LNCaP clone FGC (cell line): ENCODE measurements around the gene ADI1.

ENCODE experiments used
- DNase-seq: peaks from one replicate; pipeline ENCODE4 v3.0.0-alpha.2; 2011; ENCODE audit warnings: low read depth
- H3K4me3 ChIP-seq: 2 replicates; pipeline ENCODE4 v1.5.1; 2011; ENCODE audit warnings: mild to moderate bottlenecking, low read depth, low read length, control low read depth
- TF ChIP-seq, protein P1 (sequence below): IDR thresholded peaks from 2 replicates; pipeline ENCODE4 v1.5.1; 2012; ENCODE audit warnings: mild to moderate bottlenecking; ENCODE audit not compliant: control insufficient read depth, insufficient read depth; ENCODE audit errors: extremely low read depth

ADI1 gene

DNA sequence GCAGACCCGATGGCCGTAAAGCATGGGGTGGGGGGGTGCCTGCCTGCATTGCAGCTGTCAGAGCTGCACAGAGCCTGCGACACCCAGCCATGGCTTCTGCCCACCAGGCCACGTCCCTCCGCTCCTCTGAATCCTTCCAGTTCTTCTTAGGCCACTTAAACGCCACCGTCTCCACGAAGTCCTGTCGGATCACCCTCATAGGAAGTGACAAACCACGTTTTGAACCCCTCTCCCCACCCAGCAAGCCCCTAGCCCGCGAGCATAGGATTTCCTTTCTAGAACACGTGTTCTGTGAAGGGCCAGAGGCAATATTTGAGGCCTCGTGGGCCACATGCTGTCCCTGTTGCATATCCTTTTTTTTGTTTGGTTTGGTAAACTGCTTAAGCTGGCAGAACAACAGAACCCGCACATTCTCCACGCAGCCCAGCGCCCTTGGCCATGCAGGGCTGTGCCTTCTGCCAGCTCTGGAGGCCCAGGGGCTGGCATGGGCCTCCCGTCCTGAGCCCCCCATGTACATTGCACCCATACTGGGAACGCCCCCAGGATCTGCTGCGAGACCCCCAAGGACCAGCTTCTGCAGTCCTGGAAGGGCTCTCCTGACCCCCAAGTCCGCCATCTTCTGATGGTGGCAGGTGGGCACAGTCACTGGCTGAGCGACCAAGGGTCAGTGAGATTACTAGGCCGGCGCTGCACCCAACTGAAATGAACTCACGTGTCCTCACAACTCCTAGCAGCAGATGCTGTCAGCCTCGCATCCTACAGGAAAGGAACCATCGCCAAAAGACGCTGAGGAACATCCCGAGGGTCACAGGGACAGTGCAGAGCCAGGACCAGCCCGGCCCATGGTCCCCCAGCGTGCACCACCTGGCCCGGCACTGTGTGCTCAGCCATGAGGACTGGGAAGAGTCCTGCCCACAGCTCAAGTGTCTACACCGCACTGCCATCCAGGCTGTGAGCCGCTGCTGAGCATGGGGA is 35.1 kb downstream of the ADI1 start:
- TF ChIP-seq, protein P1, sequence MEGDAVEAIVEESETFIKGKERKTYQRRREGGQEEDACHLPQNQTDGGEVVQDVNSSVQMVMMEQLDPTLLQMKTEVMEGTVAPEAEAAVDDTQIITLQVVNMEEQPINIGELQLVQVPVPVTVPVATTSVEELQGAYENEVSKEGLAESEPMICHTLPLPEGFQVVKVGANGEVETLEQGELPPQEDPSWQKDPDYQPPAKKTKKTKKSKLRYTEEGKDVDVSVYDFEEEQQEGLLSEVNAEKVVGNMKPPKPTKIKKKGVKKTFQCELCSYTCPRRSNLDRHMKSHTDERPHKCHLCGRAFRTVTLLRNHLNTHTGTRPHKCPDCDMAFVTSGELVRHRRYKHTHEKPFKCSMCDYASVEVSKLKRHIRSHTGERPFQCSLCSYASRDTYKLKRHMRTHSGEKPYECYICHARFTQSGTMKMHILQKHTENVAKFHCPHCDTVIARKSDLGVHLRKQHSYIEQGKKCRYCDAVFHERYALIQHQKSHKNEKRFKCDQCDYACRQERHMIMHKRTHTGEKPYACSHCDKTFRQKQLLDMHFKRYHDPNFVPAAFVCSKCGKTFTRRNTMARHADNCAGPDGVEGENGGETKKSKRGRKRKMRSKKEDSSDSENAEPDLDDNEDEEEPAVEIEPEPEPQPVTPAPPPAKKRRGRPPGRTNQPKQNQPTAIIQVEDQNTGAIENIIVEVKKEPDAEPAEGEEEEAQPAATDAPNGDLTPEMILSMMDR: no peak

DNA sequence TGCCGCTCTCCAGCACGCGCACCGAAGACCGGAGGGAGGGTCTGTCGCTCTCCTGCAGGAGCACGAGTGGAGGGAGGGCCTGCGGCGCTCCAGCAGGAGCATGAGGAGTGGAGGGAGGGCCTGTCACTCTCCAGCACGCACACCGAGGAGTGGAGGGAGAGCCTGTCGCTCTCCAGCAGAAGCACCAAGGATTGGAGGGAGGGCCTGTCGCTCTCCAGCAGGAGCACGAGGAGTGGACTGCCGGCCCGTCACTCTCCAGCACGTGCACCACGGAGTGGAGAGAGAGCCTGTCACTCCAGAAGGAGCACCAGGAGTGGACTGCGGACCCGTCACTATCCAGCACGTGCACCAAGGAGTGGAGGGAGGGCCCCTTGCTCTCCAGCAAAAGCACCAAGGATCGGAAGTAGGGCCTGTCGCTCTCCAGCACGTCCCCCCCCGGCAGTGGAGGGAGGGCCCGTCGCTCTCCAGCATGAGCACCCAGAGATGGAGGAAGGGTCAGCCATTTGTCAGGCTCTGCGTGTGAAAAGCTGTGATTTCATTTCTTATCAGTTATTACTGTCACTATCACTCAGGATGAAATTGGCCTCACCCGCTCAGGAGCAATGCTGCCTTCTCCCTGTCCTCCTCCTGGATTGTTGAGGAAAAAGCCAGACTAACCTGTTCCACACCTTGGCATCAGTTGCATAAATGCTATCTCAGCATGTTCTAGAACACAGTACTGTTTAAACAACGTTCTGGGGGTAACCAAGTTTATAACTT is 35.9 kb downstream of the ADI1 start:
- TF ChIP-seq, protein P1: no peak
- H3K4me3 ChIP-seq: no peak overlapping the region
- peak; percentile 60 for DNase-seq

More for the DNA sequence above, 35.1 kb downstream of the ADI1 start:
- no peak for DNase-seq
- H3K4me3 ChIP-seq: no peak overlapping the region

DNA sequence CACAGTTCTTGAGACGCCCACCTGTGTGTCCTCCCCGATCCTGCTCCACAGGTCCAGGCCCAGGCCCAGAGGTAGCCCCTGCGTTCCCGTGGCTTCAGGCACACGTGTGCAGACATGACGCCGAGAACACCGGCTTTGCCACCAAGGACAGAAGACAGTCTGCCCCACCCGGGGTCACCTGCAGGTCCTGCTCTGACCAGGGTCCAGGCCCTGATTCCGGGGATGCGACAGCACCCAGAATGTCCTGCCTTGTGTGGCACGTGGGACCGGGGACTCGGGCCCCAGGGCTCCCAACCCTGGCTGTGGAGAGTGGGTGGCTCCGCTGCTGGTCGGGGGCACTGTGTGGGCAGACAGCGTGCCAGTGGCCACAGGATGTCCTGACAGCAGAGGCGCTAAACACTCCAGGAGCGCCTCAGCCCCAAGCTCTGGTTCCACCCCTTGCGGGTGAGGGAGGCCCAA is 36.9 kb downstream of the ADI1 start:
- no peak for DNase-seq
- TF ChIP-seq, protein P1: no peak
- H3K4me3 ChIP-seq: no peak overlapping the region

DNA sequence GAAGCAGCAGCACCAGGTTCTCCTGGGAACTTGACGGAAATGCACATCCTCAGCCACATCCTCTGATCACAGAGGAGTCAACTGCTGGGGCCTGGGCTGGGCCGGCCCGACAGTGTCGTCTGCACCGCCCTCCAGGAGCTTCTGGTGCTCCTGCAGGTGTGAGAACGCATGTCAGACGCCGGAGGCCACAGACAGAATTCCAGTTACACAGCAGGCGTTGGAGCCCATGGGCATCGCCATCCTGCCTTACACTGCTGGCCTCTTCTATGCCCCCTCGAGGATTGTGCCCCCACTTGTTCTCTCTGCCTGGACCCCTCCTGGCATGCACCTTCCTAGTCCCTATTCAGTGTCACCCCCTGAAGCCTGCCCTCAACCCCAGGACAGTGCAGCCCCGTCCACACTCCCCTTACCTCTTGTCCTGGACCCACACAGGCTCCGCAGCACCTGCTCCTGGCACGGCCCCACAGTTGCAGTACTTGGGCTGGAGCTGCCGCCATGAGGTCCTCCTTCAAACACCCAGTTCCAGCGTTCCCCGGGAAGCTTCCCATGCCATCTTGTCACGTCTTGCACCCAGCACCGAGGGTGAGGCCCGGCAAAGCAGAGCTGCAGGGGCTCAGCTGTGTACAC is 37.5 kb downstream of the ADI1 start:
- H3K4me3 ChIP-seq: no peak overlapping the region
- TF ChIP-seq, protein P1: no peak
- DNase-seq: no peak

DNA sequence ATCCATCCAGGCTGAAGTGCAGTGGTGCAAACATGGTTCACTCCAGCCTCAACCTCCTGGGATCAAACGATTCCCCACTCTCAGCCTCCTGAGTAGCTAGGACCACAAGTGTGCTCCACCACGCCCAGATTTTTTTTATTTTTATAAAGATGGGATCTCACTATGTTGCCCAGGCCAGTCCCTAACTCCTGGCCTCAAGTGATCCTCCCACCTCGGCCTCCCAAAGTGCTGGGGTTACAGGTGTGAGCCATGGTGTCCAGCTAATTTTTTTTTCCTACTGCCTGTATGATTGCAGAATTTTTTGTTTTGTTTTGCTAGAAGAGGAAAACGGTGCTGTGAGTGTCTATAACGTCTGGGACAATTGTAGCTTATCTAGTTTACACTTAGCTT is 38.3 kb downstream of the ADI1 start:
- TF ChIP-seq, protein P1: no peak
- no peak for DNase-seq
- no peak overlapping the region for H3K4me3 ChIP-seq

DNA sequence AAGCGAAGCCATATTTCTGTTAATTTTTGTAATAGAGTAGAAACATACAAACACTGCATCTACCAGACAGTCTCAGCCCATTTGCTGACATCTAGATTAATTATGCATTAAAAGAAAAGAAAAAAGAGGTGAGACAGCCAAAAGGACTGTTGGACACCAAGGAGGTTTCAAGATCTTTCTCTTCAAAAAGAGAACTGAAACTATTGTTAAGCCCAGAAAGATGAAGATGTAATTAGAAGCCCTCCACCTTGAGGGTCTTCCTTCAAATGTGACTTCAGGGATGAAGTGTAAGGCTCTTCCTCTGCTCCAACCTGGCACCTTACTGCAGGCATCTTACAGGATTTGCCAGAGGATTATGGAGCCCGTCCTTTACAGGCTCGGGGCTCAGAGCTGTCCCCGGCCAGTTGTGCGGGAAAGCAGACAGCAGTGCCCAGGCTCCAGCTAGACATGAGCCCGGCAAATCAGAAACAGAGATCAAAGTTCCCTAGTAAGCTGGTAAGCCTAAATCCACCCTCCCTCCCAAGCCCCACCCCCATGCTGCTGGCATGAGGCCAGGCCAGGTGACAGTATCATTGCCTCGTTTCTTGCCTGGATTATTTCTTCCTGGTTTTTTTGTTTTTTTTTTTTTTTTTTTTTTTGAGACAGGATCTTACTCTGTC is 38.9 kb downstream of the ADI1 start:
- TF ChIP-seq, protein P1: no peak
- H3K4me3 ChIP-seq: no peak overlapping the region
- DNase-seq: no peak
